OCI-LY7 (cell line): ENCODE data around the gene ADD2.

Source experiments
- EZH2phosphoT487 ChIP-seq: fragments of 200-600 bp; sonication (generic); IDR thresholded peaks from 2 replicates; pipeline ENCODE4 v1.6.1; 2018; ENCODE audit warnings: low read depth, borderline replicate concordance, mild to moderate bottlenecking, mixed run types, antibody characterized with exemption, low read length, moderate library complexity, mixed read lengths
- TF ChIP-seq, protein P1 (sequence below): fragments of 200-600 bp; sonication (generic); conservative IDR thresholded peaks from 2 replicates; pipeline ENCODE4 v1.5.1; 2014; ENCODE audit warnings: mild to moderate bottlenecking, antibody characterized with exemption, low read length, moderate library complexity, mixed read lengths

- TF ChIP-seq, protein P1, sequence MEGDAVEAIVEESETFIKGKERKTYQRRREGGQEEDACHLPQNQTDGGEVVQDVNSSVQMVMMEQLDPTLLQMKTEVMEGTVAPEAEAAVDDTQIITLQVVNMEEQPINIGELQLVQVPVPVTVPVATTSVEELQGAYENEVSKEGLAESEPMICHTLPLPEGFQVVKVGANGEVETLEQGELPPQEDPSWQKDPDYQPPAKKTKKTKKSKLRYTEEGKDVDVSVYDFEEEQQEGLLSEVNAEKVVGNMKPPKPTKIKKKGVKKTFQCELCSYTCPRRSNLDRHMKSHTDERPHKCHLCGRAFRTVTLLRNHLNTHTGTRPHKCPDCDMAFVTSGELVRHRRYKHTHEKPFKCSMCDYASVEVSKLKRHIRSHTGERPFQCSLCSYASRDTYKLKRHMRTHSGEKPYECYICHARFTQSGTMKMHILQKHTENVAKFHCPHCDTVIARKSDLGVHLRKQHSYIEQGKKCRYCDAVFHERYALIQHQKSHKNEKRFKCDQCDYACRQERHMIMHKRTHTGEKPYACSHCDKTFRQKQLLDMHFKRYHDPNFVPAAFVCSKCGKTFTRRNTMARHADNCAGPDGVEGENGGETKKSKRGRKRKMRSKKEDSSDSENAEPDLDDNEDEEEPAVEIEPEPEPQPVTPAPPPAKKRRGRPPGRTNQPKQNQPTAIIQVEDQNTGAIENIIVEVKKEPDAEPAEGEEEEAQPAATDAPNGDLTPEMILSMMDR: no peak
- no peak for TF ChIP-seq EZH2phosphoT487
Measured at GRCh38 chr2:70767699-70768589, at the start of gene ADD2.
